Glutamatergic neuron (in vitro differentiated cells): ENCODE results near the gene ZNF280B. TPM values are rescaled to one million over a fixed set of nuclear protein-coding genes. Genes with fewer than 3 reads are reported as not detected.
"Not testable (repeated sequence)": the region's sequence is repeated elsewhere in the genome, so short reads cannot be mapped to it uniquely, and the experiment has no call there.

Experiments
- DNase-seq: peaks from one replicate; pipeline ENCODE4 v3.0.0; 2022
- H3K27ac Mint-ChIP-seq: one replicate; pipeline ENCODE4 v1.8.0; 2020; ENCODE audit warnings: mild to moderate bottlenecking, mixed read lengths, inconsistent platforms; ENCODE audit not compliant: unreplicated experiment
- H3K27me3 Mint-ChIP-seq: one replicate; pipeline ENCODE4 v1.8.0; 2020; ENCODE audit warnings: mild to moderate bottlenecking, moderate library complexity, mixed read lengths, inconsistent platforms; ENCODE audit not compliant: unreplicated experiment
- H3K36me3 Mint-ChIP-seq: one replicate; pipeline ENCODE4 v1.8.0; 2020; ENCODE audit warnings: mild to moderate bottlenecking, mixed read lengths, inconsistent platforms; ENCODE audit not compliant: unreplicated experiment
- H3K4me1 Mint-ChIP-seq: one replicate; pipeline ENCODE4 v1.8.0; 2020; ENCODE audit warnings: mild to moderate bottlenecking, low read depth, mixed read lengths, inconsistent platforms; ENCODE audit not compliant: unreplicated experiment
- H3K4me3 Mint-ChIP-seq: one replicate; pipeline ENCODE4 v1.8.0; 2020; ENCODE audit warnings: mild to moderate bottlenecking, mixed read lengths, inconsistent platforms; ENCODE audit not compliant: unreplicated experiment
- H3K9me3 Mint-ChIP-seq: one replicate; pipeline ENCODE4 v1.8.0; 2020; ENCODE audit warnings: mild to moderate bottlenecking, moderate library complexity, mixed read lengths, inconsistent platforms; ENCODE audit not compliant: unreplicated experiment
- CTCF ChIP-seq: fragments of 200-600 bp; sonication (generic); IDR thresholded peaks from one replicate; pipeline ENCODE4 v1.5.0; 2021; ENCODE audit not compliant: partially characterized antibody, unreplicated experiment
- total RNA-seq: library from RNA; stranded (reverse); fragmentation: NEBNext Ultra II Directional; extraction: Animal tissue kit (Norgen Biotek cat#: 25700); gene quantifications from one replicate; pipeline ENCODE4 v1.2.1, GENCODE V29; 2021; ENCODE audit not compliant: unreplicated experiment

The ZNF280B gene
- total RNA-seq, 1 donor from 2014 or later, result 1.8 TPM

GRCh38 chr22:22507743-22508273 is 734 bp downstream of the ZNF280B start:
- Mint-ChIP-seq H3K4me1 (peaks cover 6% of the 10 kb centered on the region), H3K9me3 (no peaks in the 10 kb centered on the region), H3K36me3 (peaks cover 26% of the 10 kb centered on the region), H3K27ac (no peak overlapping the region), H3K4me3 (peak overlapping the region; percentile 89), H3K27me3 (no peaks in the 10 kb centered on the region)
- no peak for DNase-seq
- no peak for TF ChIP-seq CTCF

DNA sequence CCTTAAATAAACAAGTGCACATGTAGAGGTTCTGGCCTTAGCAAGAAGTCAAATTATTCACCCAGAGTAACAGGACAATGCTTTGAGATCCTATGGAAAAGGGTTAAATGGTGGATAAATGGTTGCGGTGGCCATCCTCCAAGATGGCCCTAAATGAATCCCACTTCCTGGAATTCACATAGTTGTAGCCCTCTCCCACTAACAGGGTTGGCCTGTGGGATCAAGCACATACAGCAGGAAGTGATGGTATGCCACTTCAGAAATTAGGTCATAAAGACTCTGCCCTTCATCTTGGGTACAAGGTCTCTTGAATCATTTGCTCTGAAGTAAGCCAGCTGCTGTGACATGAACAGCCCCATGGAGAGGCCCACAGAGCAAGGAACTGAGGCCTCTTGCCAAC is 1.8 kb downstream of the ZNF280B start:
- TF ChIP-seq CTCF, result no peak
- no peak overlapping the region for H3K4me3 Mint-ChIP-seq
- no peak for DNase-seq
- peaks cover 19% of the 10 kb centered on the region for H3K36me3 Mint-ChIP-seq
- no peaks in the 10 kb centered on the region for H3K9me3 Mint-ChIP-seq
- H3K4me1 Mint-ChIP-seq, result peaks cover 6% of the 10 kb centered on the region
- H3K27me3 Mint-ChIP-seq, result no peaks in the 10 kb centered on the region
- no peak overlapping the region for H3K27ac Mint-ChIP-seq

GRCh38 chr22:22498267-22498666 is 10.3 kb downstream of the ZNF280B start:
- Mint-ChIP-seq H3K36me3 (no peaks in the 10 kb centered on the region), H3K27me3 (no peaks in the 10 kb centered on the region), H3K4me3 (no peak overlapping the region), H3K4me1 (no peaks in the 10 kb centered on the region), H3K27ac (no peak overlapping the region), H3K9me3 (no peaks in the 10 kb centered on the region)
- no peak for DNase-seq
- TF ChIP-seq CTCF, result no peak

DNA sequence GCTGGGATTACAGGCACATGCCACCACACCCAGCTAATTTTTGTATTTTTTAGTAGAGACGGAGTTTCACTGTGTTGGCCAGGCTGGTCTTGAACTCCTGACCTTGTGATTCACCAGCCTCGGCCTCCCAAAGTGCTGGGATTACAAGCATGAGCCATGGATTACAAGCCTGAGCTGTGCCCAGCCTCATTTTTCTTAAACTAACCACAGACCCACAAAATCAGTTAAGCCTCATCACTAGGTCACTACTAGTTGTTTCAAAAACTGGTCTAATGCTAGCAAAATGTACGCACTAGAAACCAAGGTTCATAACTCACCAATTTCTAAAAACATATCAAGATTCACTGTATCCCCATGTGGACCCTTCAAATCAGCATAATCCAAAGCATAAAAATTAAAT is 17.0 kb downstream of the ZNF280B start:
- H3K9me3 Mint-ChIP-seq, H3K4me3 Mint-ChIP-seq, DNase-seq, H3K36me3 Mint-ChIP-seq, H3K4me1 Mint-ChIP-seq, H3K27ac Mint-ChIP-seq, H3K27me3 Mint-ChIP-seq: not testable (repeated sequence)

DNA sequence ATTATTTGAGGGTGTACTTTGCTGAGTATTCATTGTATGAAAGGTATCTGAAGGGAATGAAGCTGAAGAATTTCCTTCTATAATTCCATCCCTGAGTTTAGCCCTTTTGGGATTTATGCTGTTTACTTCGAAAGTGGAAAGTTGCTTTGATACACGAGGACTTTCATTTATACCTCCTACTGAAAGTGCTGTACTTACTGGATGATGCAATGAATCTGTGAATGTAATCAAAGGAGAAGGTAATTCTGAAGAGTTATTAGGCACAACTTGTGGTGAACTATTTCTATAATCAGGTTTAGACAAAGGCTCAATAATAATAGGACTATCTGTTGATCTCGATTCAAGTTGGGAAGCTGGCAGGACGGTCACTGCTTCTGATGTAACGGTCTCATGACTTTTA is 19.8 kb downstream of the ZNF280B start:
- TF ChIP-seq CTCF, result no peak
- H3K4me3 Mint-ChIP-seq, result no peak overlapping the region
- no peaks in the 10 kb centered on the region for H3K36me3 Mint-ChIP-seq
- no peaks in the 10 kb centered on the region for H3K27me3 Mint-ChIP-seq
- H3K27ac Mint-ChIP-seq, result no peak overlapping the region
- H3K4me1 Mint-ChIP-seq, result no peaks in the 10 kb centered on the region
- DNase-seq, result no peak
- no peaks in the 10 kb centered on the region for H3K9me3 Mint-ChIP-seq
